GM19324 (cell line): Measurements from ENCODE around the gene GPR146.

Experiments used
- ATAC-seq: cut with Tn5 transposase; IDR thresholded peaks from one replicate; pipeline ENCODE4 v1.9.1; 2021; ENCODE audit warnings: mild to moderate bottlenecking, moderate library complexity; ENCODE audit not compliant: unreplicated experiment, low FRiP score

The GPR146 gene

GRCh38 chr7:1090236-1090635 is 45.9 kb downstream of the GPR146 start:
- ATAC-seq: no peak

- ATAC-seq: no peak
Observed at GRCh38 chr7:1090686-1091643, 46.6 kb downstream of the GPR146 start.

GRCh38 chr7:1091644-1092027 is 47.3 kb downstream of the GPR146 start:
- ATAC-seq: no peak

GRCh38 chr7:1092161-1092632 is 47.9 kb downstream of the GPR146 start:
- ATAC-seq: no peak

GRCh38 chr7:1092806-1093501 is 48.6 kb downstream of the GPR146 start:
- no peak for ATAC-seq

- ATAC-seq: no peak
Observed at GRCh38 chr7:1093502-1093843, 49.1 kb downstream of the GPR146 start.

- no peak for ATAC-seq
Observed at GRCh38 chr7:1093916-1094508, 49.7 kb downstream of the GPR146 start.

GRCh38 chr7:1094870-1095269 is 50.5 kb downstream of the GPR146 start:
- ATAC-seq: no peak

- ATAC-seq: no peak
Observed at GRCh38 chr7:1095621-1096155, 51.3 kb downstream of the GPR146 start.

GRCh38 chr7:1096156-1097119 is 52.1 kb downstream of the GPR146 start:
- no peak for ATAC-seq

GRCh38 chr7:1097120-1097504 is 52.8 kb downstream of the GPR146 start:
- ATAC-seq: no peak

GRCh38 chr7:1098243-1099153 is 54.2 kb downstream of the GPR146 start:
- no peak for ATAC-seq

- ATAC-seq: no peak
Observed at GRCh38 chr7:1099154-1099542, 54.8 kb downstream of the GPR146 start.

GRCh38 chr7:1099637-1100036 is 55.3 kb downstream of the GPR146 start:
- ATAC-seq: no peak

- ATAC-seq: no peak
Observed at GRCh38 chr7:1100386-1100785, 56.0 kb downstream of the GPR146 start.

GRCh38 chr7:1100834-1101562 is 56.7 kb downstream of the GPR146 start:
- no peak for ATAC-seq

- no peak for ATAC-seq
Observed at GRCh38 chr7:1101563-1102431, 57.5 kb downstream of the GPR146 start.
